ENCODE results near the gene TMEM208.

Gene TMEM208

GRCh38 chr16:67242138-67242730 lies 15.3 kb downstream of the TMEM208 start:
- TF ChIP-seq POLR2AphosphoS5 (IDR thresholded peaks at IDR 0.05; ENCODE audit: low read depth, low read length), result no peak
- TF ChIP-seq FOXP2 (optimal IDR thresholded peaks at IDR 0.05; ENCODE audit: borderline replicate concordance, extremely low read depth, extremely low read length, insufficient read depth), result no peak
- TF ChIP-seq TAF1 (IDR thresholded peaks at IDR 0.05; ENCODE audit: borderline replicate concordance, insufficient read depth, low read length), result no peak
- no peak for TF ChIP-seq SIN3A (IDR thresholded peaks at IDR 0.05; ENCODE audit: borderline replicate concordance, insufficient read depth, low read length)
- TF ChIP-seq REST (IDR thresholded peaks at IDR 0.05; ENCODE audit: insufficient read depth in 1 of 2, low read depth in 2 of 2, low read length in 2 of 2), result no peak

GRCh38 chr16:67243481-67243880 lies 16.6 kb downstream of the TMEM208 start:
- no peak for TF ChIP-seq REST (IDR thresholded peaks at IDR 0.05; ENCODE audit: insufficient read depth in 1 of 2, low read depth in 2 of 2, low read length in 2 of 2)
- no peak for TF ChIP-seq SIN3A (IDR thresholded peaks at IDR 0.05; ENCODE audit: borderline replicate concordance, insufficient read depth, low read length)
- TF ChIP-seq FOXP2 (optimal IDR thresholded peaks at IDR 0.05; ENCODE audit: borderline replicate concordance, extremely low read depth, extremely low read length, insufficient read depth), result no peak
- TF ChIP-seq TAF1 (IDR thresholded peaks at IDR 0.05; ENCODE audit: borderline replicate concordance, insufficient read depth, low read length), result no peak

- TF ChIP-seq SIN3A (IDR thresholded peaks at IDR 0.05; ENCODE audit: borderline replicate concordance, insufficient read depth, low read length) (no peak), REST (IDR thresholded peaks at IDR 0.05; ENCODE audit: insufficient read depth in 1 of 2, low read depth in 2 of 2, low read length in 2 of 2) (no peak), FOXP2 (optimal IDR thresholded peaks at IDR 0.05; ENCODE audit: borderline replicate concordance, extremely low read depth, extremely low read length, insufficient read depth) (no peak), TAF1 (IDR thresholded peaks at IDR 0.05; ENCODE audit: borderline replicate concordance, insufficient read depth, low read length) (no peak), POLR2AphosphoS5 (IDR thresholded peaks at IDR 0.05; ENCODE audit: low read depth, low read length) (no peak)
These were observed 17.7 kb downstream of the TMEM208 start for GRCh38 chr16:67244387-67245185.

- no peak for TF ChIP-seq REST (IDR thresholded peaks at IDR 0.05; ENCODE audit: insufficient read depth in 1 of 2, low read depth in 2 of 2, low read length in 2 of 2)
- no peak for TF ChIP-seq POLR2AphosphoS5 (IDR thresholded peaks at IDR 0.05; ENCODE audit: low read depth, low read length)
- no peak for TF ChIP-seq TAF1 (IDR thresholded peaks at IDR 0.05; ENCODE audit: borderline replicate concordance, insufficient read depth, low read length)
- no peak for TF ChIP-seq FOXP2 (optimal IDR thresholded peaks at IDR 0.05; ENCODE audit: borderline replicate concordance, extremely low read depth, extremely low read length, insufficient read depth)
- TF ChIP-seq SIN3A (IDR thresholded peaks at IDR 0.05; ENCODE audit: borderline replicate concordance, insufficient read depth, low read length), result no peak
These were observed 18.3 kb downstream of the TMEM208 start for GRCh38 chr16:67245186-67245585.

Measured in PFSK-1 (cell line).